Measurements from ENCODE around the gene FOXN3. TPM values are rescaled to one million over a fixed set of nuclear protein-coding genes. Genes with fewer than 3 reads are reported as not detected.

Gene FOXN3
- total and polyA plus RNA-seq, 9 donors = 56.9 to 172 (median 99.2) TPM

- intact Hi-C loops (cut with DNase I) = loop anchor here in 1 of 4 donors (5.0 kb wide), 1 partner anchor 545 kb away; no protein-coding TSS in a partner anchor
- DNase-seq = peak in 1 of 5 donors; percentile 7
- 96 to 98% (median 96%) methylated on average over 9 of the region's 9 CpGs for WGBS, 3 donors
- no peaks in the 10 kb centered on the region for H3K36me3 ChIP-seq
- no peaks in the 10 kb centered on the region for H3K4me1 ChIP-seq (ENCODE audit: insufficient read depth)
- no peaks in the 10 kb centered on the region for H3K27me3 ChIP-seq
- H3K9me3 ChIP-seq = no peaks in the 10 kb centered on the region
- no peak for TF ChIP-seq POLR2A (IDR thresholded peaks at IDR 0.05)
- TF ChIP-seq CTCF (IDR thresholded peaks at IDR 0.05) = no peak
- no peak for TF ChIP-seq EP300 (IDR thresholded peaks at IDR 0.05)
- no peak overlapping the region for H3K27ac ChIP-seq
- no peak overlapping the region for H3K4me3 ChIP-seq
These were observed 35.2 kb upstream of the FOXN3 start for GRCh38 chr14:89452281-89452680.

GRCh38 chr14:89451229-89451628, 34.2 kb upstream of the FOXN3 start:
- no peaks in the 10 kb centered on the region for H3K9me3 ChIP-seq
- H3K27me3 ChIP-seq = no peaks in the 10 kb centered on the region
- intact Hi-C loops (cut with DNase I) = loop anchor here in 1 of 4 donors (5.0 kb wide), 1 partner anchor 544 kb away; no protein-coding TSS in a partner anchor
- H3K27ac ChIP-seq = no peak overlapping the region
- H3K36me3 ChIP-seq = no peaks in the 10 kb centered on the region
- DNase-seq = peak in 1 of 5 donors; percentile 2
- no peak overlapping the region for H3K4me3 ChIP-seq
- no peaks in the 10 kb centered on the region for H3K4me1 ChIP-seq (ENCODE audit: insufficient read depth)
- TF ChIP-seq CTCF (IDR thresholded peaks at IDR 0.05) (no peak), POLR2A (IDR thresholded peaks at IDR 0.05) (no peak), EP300 (IDR thresholded peaks at IDR 0.05) (no peak)
- 94 to 99% (median 97%) methylated on average over 9 of the region's 9 CpGs for WGBS, 3 donors

GRCh38 chr14:89447182-89447944, 30.3 kb upstream of the FOXN3 start:
- Histone ChIP-seq H3K4me3 (no peak overlapping the region), H3K4me1 (ENCODE audit: insufficient read depth) (peaks cover 6% of the 10 kb centered on the region), H3K27ac (no peak overlapping the region), H3K36me3 (no peaks in the 10 kb centered on the region), H3K9me3 (no peaks in the 10 kb centered on the region), H3K27me3 (no peaks in the 10 kb centered on the region)
- peak in 1 of 5 donors; percentile 4 for DNase-seq
- WGBS, 3 donors = 90 to 92% (median 91%) methylated on average over 14 of the region's 14 CpGs
- TF ChIP-seq CTCF (IDR thresholded peaks at IDR 0.05) = no peak
- no peak for TF ChIP-seq POLR2A (IDR thresholded peaks at IDR 0.05)
- no peak for TF ChIP-seq EP300 (IDR thresholded peaks at IDR 0.05)
- intact Hi-C loops (cut with DNase I) = no loop called here

GRCh38 chr14:89445273-89445973, 28.4 kb upstream of the FOXN3 start:
- no peak for TF ChIP-seq EP300 (IDR thresholded peaks at IDR 0.05)
- TF ChIP-seq POLR2A (IDR thresholded peaks at IDR 0.05) = no peak
- TF ChIP-seq CTCF (IDR thresholded peaks at IDR 0.05) = no peak
- DNase-seq = peak in 1 of 5 donors; percentile 11
- no peaks in the 10 kb centered on the region for H3K9me3 ChIP-seq
- no peaks in the 10 kb centered on the region for H3K27me3 ChIP-seq
- intact Hi-C loops (cut with DNase I) = no loop called here
- no peak overlapping the region for H3K27ac ChIP-seq
- no peak overlapping the region for H3K4me3 ChIP-seq
- no peaks in the 10 kb centered on the region for H3K36me3 ChIP-seq
- WGBS, 3 donors = 63 to 71% (median 70%) methylated on average over 4 of the region's 4 CpGs
- H3K4me1 ChIP-seq (ENCODE audit: insufficient read depth) = peaks cover 6% of the 10 kb centered on the region

All from ovary (tissue), 9 donors.